DOHH2 (cell line): Measurements from ENCODE around the gene RAE1.
A peak's percentile ranks its signal among the peaks of the same experiment; 100 is the strongest.

Experiments used
- H3F3A ChIP-seq: fragments of 200-600 bp; sonication (generic), shearing (Covaris generic); 2 replicates; pipeline ENCODE4 v1.6.0; 2016; ENCODE audit warnings: antibody characterized with exemption, mild to moderate bottlenecking; ENCODE audit not compliant: control insufficient read depth, insufficient read depth
- H3K27ac ChIP-seq: fragments of 200-600 bp; sonication (generic); 2 replicates; pipeline ENCODE4 v1.5.1; 2014; ENCODE audit warnings: low read depth, mild to moderate bottlenecking, low read length, moderate library complexity
- H3K27me3 ChIP-seq: fragments of 200-600 bp; sonication (generic); 2 replicates; pipeline ENCODE4 v1.6.1; 2014; ENCODE audit warnings: mild to moderate bottlenecking, low read length, mixed read lengths; ENCODE audit not compliant: control insufficient read depth
- H3K36me3 ChIP-seq: fragments of 200-600 bp; sonication (generic); 2 replicates; pipeline ENCODE4 v1.6.1; 2014; ENCODE audit warnings: mild to moderate bottlenecking, low read length, moderate library complexity, mixed read lengths; ENCODE audit not compliant: control insufficient read depth
- H3K4me1 ChIP-seq: fragments of 200-600 bp; sonication (generic); 2 replicates; pipeline ENCODE4 v1.6.1; 2014; ENCODE audit warnings: mild to moderate bottlenecking, low read length, mixed read lengths; ENCODE audit not compliant: control insufficient read depth
- H3K4me2 ChIP-seq: fragments of 200-600 bp; sonication (generic); 2 replicates; pipeline ENCODE4 v1.6.0; 2014; ENCODE audit warnings: mild to moderate bottlenecking, low read length, moderate library complexity
- H3K4me3 ChIP-seq: fragments of 200-600 bp; sonication (generic); 2 replicates; pipeline ENCODE4 v1.5.1; 2014; ENCODE audit warnings: mild to moderate bottlenecking, low read length, mixed read lengths
- H3K79me2 ChIP-seq: fragments of 200-600 bp; sonication (generic); 2 replicates; pipeline ENCODE4 v1.6.1; 2014; ENCODE audit warnings: mild to moderate bottlenecking, low read length, mixed read lengths; ENCODE audit not compliant: control insufficient read depth
- H3K9me2 ChIP-seq: fragments of 200-600 bp; sonication (generic); replicated peaks from 2 replicates; pipeline ENCODE4 v1.6.1; 2014; ENCODE audit warnings: mild to moderate bottlenecking, low read length, mixed read lengths; ENCODE audit not compliant: control insufficient read depth
- H3K9me3 ChIP-seq: fragments of 200-600 bp; sonication (generic); 2 replicates; pipeline ENCODE4 v1.6.1; 2014; ENCODE audit warnings: antibody characterized with exemption, low read length, mixed read lengths; ENCODE audit not compliant: control insufficient read depth, insufficient read depth
- H4K20me1 ChIP-seq: fragments of 200-600 bp; sonication (generic); 2 replicates; pipeline ENCODE4 v1.6.0; 2014; ENCODE audit warnings: low read depth, mild to moderate bottlenecking, antibody characterized with exemption, low read length, moderate library complexity; ENCODE audit not compliant: control insufficient read depth, insufficient read depth
- EZH2phosphoT487 ChIP-seq: fragments of 200-600 bp; sonication (generic); IDR thresholded peaks from 2 replicates; pipeline ENCODE4 v1.6.1; 2017; ENCODE audit warnings: borderline replicate concordance, mild to moderate bottlenecking, antibody characterized with exemption, low read length, moderate library complexity, mixed read lengths
- TF ChIP-seq, protein P1 (sequence below): fragments of 200-600 bp; sonication (generic); IDR thresholded peaks from one replicate; pipeline ENCODE4 v1.5.1; 2014; ENCODE audit warnings: antibody characterized with exemption, mild to moderate bottlenecking, low read depth, low read length; ENCODE audit not compliant: poor library complexity, severe bottlenecking

RAE1 gene

DNA sequence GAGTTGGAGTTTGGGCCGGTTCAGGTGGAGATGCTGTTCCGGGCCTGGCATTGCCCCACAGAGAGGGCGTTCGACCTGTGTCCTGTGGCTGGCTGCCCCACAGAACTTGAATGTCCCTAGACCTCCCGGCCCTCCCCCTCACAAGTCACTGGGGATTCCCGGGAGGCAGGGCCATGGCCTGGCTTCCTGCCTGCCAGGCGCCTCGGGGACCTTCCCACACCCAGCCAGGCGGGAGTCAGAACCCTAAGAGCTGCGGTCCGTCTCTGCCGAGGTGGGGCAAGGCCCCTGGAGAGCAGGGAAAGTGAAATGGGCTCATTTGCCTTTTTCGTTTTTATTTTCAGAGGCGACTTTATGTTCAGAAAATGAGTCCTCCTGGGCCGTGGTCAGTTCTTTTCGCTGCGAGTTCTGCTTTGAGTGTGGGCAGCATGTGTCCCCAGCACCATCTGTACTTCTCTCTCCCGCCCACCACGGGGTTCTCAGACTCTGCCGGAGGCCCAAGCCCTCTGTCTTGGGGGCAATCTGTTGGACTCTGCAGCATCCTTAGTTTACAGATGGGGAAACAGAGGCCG is 48.6 kb downstream of the RAE1 start:
- peaks cover 32% of the 10 kb centered on the region for H3F3A ChIP-seq
- H3K36me3 ChIP-seq = peaks cover 95% of the 10 kb centered on the region
- no peaks in the 10 kb centered on the region for H3K27me3 ChIP-seq
- H3K9me2 ChIP-seq = no peaks in the 10 kb centered on the region
- peak overlapping the region; percentile 88 for H3K4me2 ChIP-seq
- H3K79me2 ChIP-seq = peaks cover 94% of the 10 kb centered on the region
- peaks cover 37% of the 10 kb centered on the region for H4K20me1 ChIP-seq
- peak overlapping the region; percentile 95 for H3K27ac ChIP-seq
- no peak for TF ChIP-seq EZH2phosphoT487
- TF ChIP-seq, protein P1, sequence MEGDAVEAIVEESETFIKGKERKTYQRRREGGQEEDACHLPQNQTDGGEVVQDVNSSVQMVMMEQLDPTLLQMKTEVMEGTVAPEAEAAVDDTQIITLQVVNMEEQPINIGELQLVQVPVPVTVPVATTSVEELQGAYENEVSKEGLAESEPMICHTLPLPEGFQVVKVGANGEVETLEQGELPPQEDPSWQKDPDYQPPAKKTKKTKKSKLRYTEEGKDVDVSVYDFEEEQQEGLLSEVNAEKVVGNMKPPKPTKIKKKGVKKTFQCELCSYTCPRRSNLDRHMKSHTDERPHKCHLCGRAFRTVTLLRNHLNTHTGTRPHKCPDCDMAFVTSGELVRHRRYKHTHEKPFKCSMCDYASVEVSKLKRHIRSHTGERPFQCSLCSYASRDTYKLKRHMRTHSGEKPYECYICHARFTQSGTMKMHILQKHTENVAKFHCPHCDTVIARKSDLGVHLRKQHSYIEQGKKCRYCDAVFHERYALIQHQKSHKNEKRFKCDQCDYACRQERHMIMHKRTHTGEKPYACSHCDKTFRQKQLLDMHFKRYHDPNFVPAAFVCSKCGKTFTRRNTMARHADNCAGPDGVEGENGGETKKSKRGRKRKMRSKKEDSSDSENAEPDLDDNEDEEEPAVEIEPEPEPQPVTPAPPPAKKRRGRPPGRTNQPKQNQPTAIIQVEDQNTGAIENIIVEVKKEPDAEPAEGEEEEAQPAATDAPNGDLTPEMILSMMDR = no peak
- H3K4me3 ChIP-seq = peak overlapping the region; percentile 95
- peaks cover 69% of the 10 kb centered on the region for H3K4me1 ChIP-seq
- no peaks in the 10 kb centered on the region for H3K9me3 ChIP-seq

DNA sequence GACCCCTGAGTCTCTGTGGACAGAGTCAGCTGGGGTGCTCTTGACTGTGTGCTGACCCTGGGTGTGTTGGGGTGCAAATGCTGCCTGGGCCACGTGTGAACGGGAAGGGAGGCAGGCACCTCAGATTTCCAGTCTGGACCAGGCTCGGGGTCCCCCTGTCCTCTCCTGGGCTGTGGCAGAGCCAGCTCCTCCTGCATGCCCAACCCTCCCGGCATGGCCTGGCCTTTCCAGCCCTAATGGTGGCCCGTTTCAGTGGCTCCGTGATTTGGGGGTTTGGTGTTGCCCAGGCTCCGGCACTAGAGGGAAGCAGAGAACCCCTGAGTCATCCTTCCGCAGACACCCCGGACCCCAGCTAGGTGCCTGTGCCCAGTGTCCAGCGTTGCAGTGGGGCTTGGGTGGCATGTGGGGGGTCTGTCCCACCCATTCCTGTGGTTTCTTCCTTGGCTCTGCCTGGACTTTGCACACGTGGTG is 49.2 kb downstream of the RAE1 start:
- H3K9me3 ChIP-seq = no peaks in the 10 kb centered on the region
- peaks cover 63% of the 10 kb centered on the region for H3K4me1 ChIP-seq
- TF ChIP-seq, protein P1 = peak; percentile 53
- TF ChIP-seq EZH2phosphoT487 = no peak
- peak overlapping the region; percentile 95 for H3K4me3 ChIP-seq
- H3K4me2 ChIP-seq = peak overlapping the region; percentile 88
- H4K20me1 ChIP-seq = peaks cover 39% of the 10 kb centered on the region
- H3K9me2 ChIP-seq = no peaks in the 10 kb centered on the region
- H3K79me2 ChIP-seq = peaks cover 94% of the 10 kb centered on the region
- peaks cover 27% of the 10 kb centered on the region for H3F3A ChIP-seq
- no peaks in the 10 kb centered on the region for H3K27me3 ChIP-seq
- peak overlapping the region; percentile 95 for H3K27ac ChIP-seq
- H3K36me3 ChIP-seq = peaks cover 95% of the 10 kb centered on the region

DNA sequence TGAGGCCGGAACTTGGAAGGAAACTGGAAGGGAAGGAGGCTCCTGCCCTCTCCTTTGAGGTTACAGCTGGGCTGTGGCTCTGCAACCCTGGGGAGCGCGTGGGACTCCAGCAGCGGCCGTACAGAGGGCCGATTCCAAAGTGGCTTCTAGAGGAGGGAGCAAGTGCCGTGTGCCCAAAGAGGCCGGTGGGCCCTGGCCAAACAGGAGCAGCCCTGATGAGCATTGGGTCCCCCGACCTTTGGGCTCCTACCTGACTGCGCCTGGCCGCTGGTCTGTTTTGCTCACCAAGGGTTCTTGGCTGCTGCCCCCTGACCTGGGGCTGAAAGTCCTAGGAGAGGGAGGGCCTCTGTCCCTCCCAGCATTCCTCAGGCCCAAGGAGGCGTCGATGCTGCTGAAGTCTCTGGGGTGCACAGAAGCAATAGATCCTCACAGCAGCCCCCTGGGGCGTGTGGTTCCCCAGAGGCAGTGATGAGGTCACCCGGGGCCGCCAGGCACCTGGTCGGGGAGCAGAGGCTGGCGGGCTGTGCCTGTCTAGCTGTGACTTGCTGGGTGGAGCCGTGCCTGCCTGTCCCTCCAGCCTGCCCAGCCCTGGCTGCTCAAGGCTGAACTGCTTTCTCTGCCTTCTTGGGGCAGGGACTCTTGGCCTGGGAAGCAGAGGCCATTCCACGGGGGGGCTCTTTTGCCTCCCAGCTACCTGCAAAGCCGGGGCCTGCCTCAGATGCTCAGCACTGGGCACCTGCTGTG is 49.9 kb downstream of the RAE1 start:
- Histone ChIP-seq H3K27me3 (no peaks in the 10 kb centered on the region), H3K27ac (peak overlapping the region; percentile 95), H3K36me3 (peaks cover 95% of the 10 kb centered on the region), H3K4me1 (peaks cover 55% of the 10 kb centered on the region), H3K4me3 (peak overlapping the region; percentile 95), H3K9me2 (no peaks in the 10 kb centered on the region), H3K9me3 (no peaks in the 10 kb centered on the region), H3K79me2 (peaks cover 91% of the 10 kb centered on the region), H3K4me2 (peak overlapping the region; percentile 88), H4K20me1 (peaks cover 42% of the 10 kb centered on the region), H3F3A (peaks cover 21% of the 10 kb centered on the region)
- no peak for TF ChIP-seq EZH2phosphoT487

DNA sequence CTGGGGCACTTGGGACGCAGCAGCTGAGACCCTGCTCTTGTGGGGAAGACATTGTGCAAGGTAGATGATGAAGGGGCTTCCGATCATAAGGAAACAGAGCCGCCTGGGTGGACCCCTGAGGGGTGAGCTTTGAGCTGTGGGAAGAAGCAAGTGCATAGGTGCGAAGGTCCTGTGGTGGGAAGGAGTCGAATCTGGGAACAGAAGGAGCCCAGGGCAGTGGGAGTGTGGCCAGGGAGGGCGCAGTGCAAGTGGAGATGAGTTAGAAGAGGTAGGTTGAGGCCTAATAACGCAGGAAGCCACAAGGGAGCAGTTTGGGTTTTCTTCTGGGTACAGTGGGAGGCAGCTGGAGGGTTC is 50.5 kb downstream of the RAE1 start:
- H3K9me2 ChIP-seq = no peaks in the 10 kb centered on the region
- H3K79me2 ChIP-seq = peaks cover 89% of the 10 kb centered on the region
- H3K27me3 ChIP-seq = no peaks in the 10 kb centered on the region
- peaks cover 95% of the 10 kb centered on the region for H3K36me3 ChIP-seq
- peaks cover 16% of the 10 kb centered on the region for H3F3A ChIP-seq
- H3K4me3 ChIP-seq = peak overlapping the region; percentile 28; the same call in 1 of the 2 replicates
- H3K4me1 ChIP-seq = peaks cover 50% of the 10 kb centered on the region
- H4K20me1 ChIP-seq = peaks cover 43% of the 10 kb centered on the region
- H3K27ac ChIP-seq = peak overlapping the region; percentile 95
- TF ChIP-seq, protein P1 = no peak
- no peak for TF ChIP-seq EZH2phosphoT487
- H3K4me2 ChIP-seq = peak overlapping the region; percentile 88
- no peaks in the 10 kb centered on the region for H3K9me3 ChIP-seq
